Keratinocyte (primary cell): ENCODE measurements around the gene CLNK. TPM values are rescaled to one million over a fixed set of nuclear protein-coding genes. Genes with fewer than 3 reads are reported as not detected.

Experiments used
- DNase-seq: peaks from one replicate; pipeline ENCODE4 v3.0.0-alpha.2; 2011; ENCODE audit warnings: low read depth, missing footprints, low spot score
- FAIRE-seq: peaks from 2 replicates; lab custom pipeline; 2011; peaks lifted over from hg19 to GRCh38; lab: Jason Lieb, UNC
- H2AFZ ChIP-seq: 2 replicates; pipeline ENCODE4 v1.6.0; 2012; ENCODE audit warnings: low read length, control low read depth, inconsistent platforms; ENCODE audit not compliant: control insufficient read depth
- H3K27ac ChIP-seq: 2 replicates; pipeline ENCODE4 v1.5.1; 2011; ENCODE audit warnings: low read length; ENCODE audit not compliant: control insufficient read depth, insufficient read depth
- H3K27me3 ChIP-seq: 3 replicates; pipeline ENCODE4 v1.6.0; 2011; ENCODE audit warnings: low read length; ENCODE audit not compliant: control insufficient read depth, insufficient read depth; ENCODE audit errors: extremely low read depth
- H3K36me3 ChIP-seq, 2 experiments: 2 replicates in 1 of 2; 3 replicates in 1 of 2; pipeline ENCODE4 v1.5.1; 2011; ENCODE audit warnings: low read length in 2 of 2, mild to moderate bottlenecking in 1 of 2; ENCODE audit not compliant: control insufficient read depth in 2 of 2, insufficient read depth in 2 of 2; ENCODE audit errors: extremely low read depth in 1 of 2
- H3K4me1 ChIP-seq: 3 replicates; pipeline ENCODE4 v1.5.1; 2011; ENCODE audit warnings: low read length; ENCODE audit not compliant: control insufficient read depth, insufficient read depth; ENCODE audit errors: extremely low read depth
- H3K4me2 ChIP-seq: 3 replicates; pipeline ENCODE4 v1.6.0; 2011; ENCODE audit warnings: low read depth, low read length; ENCODE audit not compliant: control insufficient read depth, insufficient read depth; ENCODE audit errors: extremely low read depth
- H3K4me3 ChIP-seq, 3 experiments: fragments of 200-600 bp in 1 of 3; sonication (generic) in 1 of 3; 2 replicates in 2 of 3; 3 replicates in 1 of 3; pipeline ENCODE4 v1.5.1; 2011 to 2016; ENCODE audit warnings: low read length in 3 of 3, mild to moderate bottlenecking in 3 of 3, control low read depth in 2 of 3, inconsistent platforms in 1 of 3, low read depth in 1 of 3, mixed read lengths in 1 of 3, mixed run types in 1 of 3, moderate library complexity in 1 of 3; ENCODE audit not compliant: control insufficient read depth in 2 of 3, insufficient read depth in 2 of 3; ENCODE audit errors: extremely low read depth in 1 of 3
- H3K79me2 ChIP-seq: 2 replicates; pipeline ENCODE4 v1.6.0; 2012; ENCODE audit warnings: low read length; ENCODE audit not compliant: control insufficient read depth, insufficient read depth
- H3K9ac ChIP-seq: 3 replicates; pipeline ENCODE4 v1.6.0; 2011; ENCODE audit warnings: low read length; ENCODE audit not compliant: control insufficient read depth, insufficient read depth; ENCODE audit errors: extremely low read depth
- H3K9me1 ChIP-seq: 3 replicates; pipeline ENCODE4 v1.6.0; 2011; ENCODE audit warnings: low read length; ENCODE audit not compliant: control insufficient read depth, insufficient read depth; ENCODE audit errors: extremely low read depth
- H3K9me3 ChIP-seq: 2 replicates; pipeline ENCODE4 v1.5.1; 2012; ENCODE audit warnings: low read depth, low read length; ENCODE audit not compliant: control insufficient read depth
- H4K20me1 ChIP-seq: 3 replicates; pipeline ENCODE4 v1.6.0; 2011; ENCODE audit warnings: low read length; ENCODE audit not compliant: control insufficient read depth, insufficient read depth; ENCODE audit errors: extremely low read depth
- CTCF ChIP-seq, 3 experiments: IDR thresholded peaks in 1 of 3; conservative IDR thresholded peaks in 1 of 3; optimal IDR thresholded peaks in 1 of 3; 2 replicates in 2 of 3; 3 replicates in 1 of 3; pipeline versions ENCODE3 to v1.5.1; 2011; ENCODE audit warnings: low read length in 3 of 3, mild to moderate bottlenecking in 3 of 3, moderate library complexity in 2 of 3, control low read depth in 1 of 3, inconsistent platforms in 1 of 3; ENCODE audit not compliant: insufficient read depth in 2 of 3; ENCODE audit errors: extremely low read depth in 1 of 3
- EZH2 ChIP-seq: IDR thresholded peaks from one replicate; pipeline ENCODE4 v1.6.1; 2012; ENCODE audit warnings: inconsistent platforms, mild to moderate bottlenecking, low read length, moderate library complexity
- dilution Hi-C: fragments of 300-500 bp; cut with MboI; formaldehyde crosslinking; loops from one replicate; pipeline ENCODE4 v1.7.0; 2020; ENCODE audit warnings: low sequenced_read_pairs; ENCODE audit not compliant: extremely low pct_ligation_motif_present
- polyA plus RNA-seq, 5 experiments: library from polyadenylated mRNA; depleted of rRNA in 3 of 5; stranded (reverse) in 3 of 5; stranded (forward) in 1 of 5; unstranded in 1 of 5; fragments of >200 nt; gene quantifications; 1 replicate in 1 of 5; 2 replicates in 3 of 5; 3 replicates in 1 of 5; pipeline versions ENCODE4 v1.2.1 to v1.2.3, GENCODE V29; 2011 to 2012; ENCODE audit warnings: missing spikeins in 2 of 5, low read depth in 1 of 5, low replicate concordance in 1 of 5

Gene CLNK
- polyA plus RNA-seq, 1 donor (not counting 4 experiments of a cell fraction or from before 2014, with no cell fraction given), result not detected

DNA sequence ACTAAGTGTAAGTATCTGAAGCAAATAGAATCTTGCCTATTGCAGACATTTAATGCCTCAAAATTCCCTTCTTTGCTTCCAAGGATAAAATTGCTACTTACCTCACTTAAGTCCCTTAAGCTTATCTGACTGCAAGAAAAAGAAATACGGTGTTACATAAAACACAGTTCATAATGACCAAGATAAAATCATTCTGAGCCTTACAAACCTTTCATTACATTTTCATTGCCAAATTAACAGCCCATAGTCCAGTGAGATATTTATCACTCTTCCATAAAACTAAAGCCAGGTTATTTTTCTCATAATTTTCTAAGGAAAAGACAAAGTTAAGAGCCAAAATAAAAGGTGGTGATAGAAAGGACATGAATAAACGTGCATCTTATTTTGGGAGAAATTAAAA, 152.4 kb downstream of the CLNK start:
- Histone ChIP-seq H3K4me2 (no peak overlapping the region), H4K20me1 (no peaks in the 10 kb centered on the region), H3K9me1 (no peaks in the 10 kb centered on the region), H3K36me3 (no peaks in the 10 kb centered on the region), H3K4me1 (peaks cover 22% of the 10 kb centered on the region), H3K4me3 (no peak overlapping the region), H3K9me3 (no peaks in the 10 kb centered on the region), H3K27me3 (no peaks in the 10 kb centered on the region), H2AFZ (no peak overlapping the region), H3K79me2 (no peaks in the 10 kb centered on the region), H3K27ac (no peak overlapping the region), H3K9ac (no peak overlapping the region)
- no peak for DNase-seq
- FAIRE-seq, result no peak
- dilution Hi-C loops, result no loop called here
- TF ChIP-seq CTCF (optimal IDR thresholded peaks at IDR 0.05 in 1 of 3, IDR thresholded peaks at IDR 0.05 in 1 of 3, conservative IDR thresholded peaks at IDR 0.05 in 1 of 3; ENCODE audit: extremely low read depth in 1 of 3, insufficient read depth in 2 of 3, low read length in 3 of 3) (no peak), EZH2 (no peak)

GRCh38 chr4:10530137-10530786, 154.3 kb downstream of the CLNK start:
- no peak for FAIRE-seq
- no peak overlapping the region for H3K27ac ChIP-seq

More at GRCh38 chr4:10530137-10530786, 154.3 kb downstream of the CLNK start:
- H3K4me1 ChIP-seq, result peaks cover 34% of the 10 kb centered on the region
- H3K27me3 ChIP-seq, result no peaks in the 10 kb centered on the region
- H3K9ac ChIP-seq, result no peak overlapping the region
- dilution Hi-C loops, result no loop called here
- H4K20me1 ChIP-seq, result no peaks in the 10 kb centered on the region
- no peaks in the 10 kb centered on the region for H3K79me2 ChIP-seq
- TF ChIP-seq CTCF (optimal IDR thresholded peaks at IDR 0.05 in 1 of 3, IDR thresholded peaks at IDR 0.05 in 1 of 3, conservative IDR thresholded peaks at IDR 0.05 in 1 of 3; ENCODE audit: extremely low read depth in 1 of 3, insufficient read depth in 2 of 3, low read length in 3 of 3) (no peak), EZH2 (no peak)
- no peak for DNase-seq
- no peaks in the 10 kb centered on the region for H3K9me3 ChIP-seq
- peak overlapping the region; percentile 1 for H2AFZ ChIP-seq
- no peaks in the 10 kb centered on the region for H3K9me1 ChIP-seq
- peak overlapping the region; percentile 9 for H3K4me2 ChIP-seq
- H3K4me3 ChIP-seq, result no peak overlapping the region
- H3K36me3 ChIP-seq, result no peaks in the 10 kb centered on the region
